Measurements from ENCODE around the gene VAPB. TPM values are rescaled to one million over a fixed set of nuclear protein-coding genes. Genes with fewer than 3 reads are reported as not detected.

The VAPB gene
- total RNA-seq, 4 donors from 2014 or later: 16.3 to 25.3 (median 21.0) TPM

- TF ChIP-seq CTCF (IDR thresholded peaks at IDR 0.05; ENCODE audit: low read depth): no peak
Observed at GRCh38 chr20:58458342-58459057, 69.5 kb downstream of the VAPB start.

GRCh38 chr20:58459058-58459750 lies 70.2 kb downstream of the VAPB start:
- no peak for TF ChIP-seq CTCF (IDR thresholded peaks at IDR 0.05; ENCODE audit: low read depth)

- TF ChIP-seq CTCF (IDR thresholded peaks at IDR 0.05; ENCODE audit: low read depth): no peak
Observed at GRCh38 chr20:58461104-58461503, 72.1 kb downstream of the VAPB start.

- no peak for TF ChIP-seq CTCF (IDR thresholded peaks at IDR 0.05; ENCODE audit: low read depth)
Observed at GRCh38 chr20:58461899-58462298, 72.9 kb downstream of the VAPB start.

- TF ChIP-seq CTCF (IDR thresholded peaks at IDR 0.05; ENCODE audit: low read depth): no peak
Observed at GRCh38 chr20:58463256-58463655, 74.2 kb downstream of the VAPB start.

GRCh38 chr20:58464838-58465237 lies 75.8 kb downstream of the VAPB start:
- TF ChIP-seq CTCF (IDR thresholded peaks at IDR 0.05; ENCODE audit: low read depth): no peak

GRCh38 chr20:58466095-58466708 lies 77.2 kb downstream of the VAPB start:
- no peak for TF ChIP-seq CTCF (IDR thresholded peaks at IDR 0.05; ENCODE audit: low read depth)

All from subcutaneous adipose tissue (tissue), 4 donors.